Right renal pelvis (tissue), 4 donors: Measurements from ENCODE around the gene ABCC3. TPM values are rescaled to one million over a fixed set of nuclear protein-coding genes. Genes with fewer than 3 reads are reported as not detected.
"Not testable (repeated sequence)": the region's sequence is repeated elsewhere in the genome, so short reads cannot be mapped to it uniquely, and the experiment has no call there.

Experiments
- DNase-seq, 4 donors: peaks; one replicate each; pipeline ENCODE4 v3.0.0-alpha.2; 2013; ENCODE audit warnings: low read depth in 4 of 4, low spot score in 3 of 4, missing footprints in 1 of 4
- polyA plus RNA-seq, 4 donors: library from polyadenylated mRNA; unstranded; fragments of 120-200 nt; gene quantifications; one replicate each; pipeline ENCODE4 v1.2.1, GENCODE V29; 2013; ENCODE audit not compliant: insufficient read length in 4 of 4

ABCC3 gene
- polyA plus RNA-seq, 4 donors = 6.9 to 11.3 (median 9.7) TPM

GRCh38 chr17:50664788-50665458, 30.2 kb downstream of the ABCC3 start:
- DNase-seq = no peak

- no peak for DNase-seq
Measured at GRCh38 chr17:50665838-50666237, 31.2 kb downstream of the ABCC3 start.

GRCh38 chr17:50666316-50666715, 31.6 kb downstream of the ABCC3 start:
- no peak for DNase-seq

- DNase-seq = no peak
Measured at GRCh38 chr17:50667259-50668024, 32.8 kb downstream of the ABCC3 start.

- DNase-seq = no peak
Measured at GRCh38 chr17:50668025-50668837, 33.5 kb downstream of the ABCC3 start.

DNA sequence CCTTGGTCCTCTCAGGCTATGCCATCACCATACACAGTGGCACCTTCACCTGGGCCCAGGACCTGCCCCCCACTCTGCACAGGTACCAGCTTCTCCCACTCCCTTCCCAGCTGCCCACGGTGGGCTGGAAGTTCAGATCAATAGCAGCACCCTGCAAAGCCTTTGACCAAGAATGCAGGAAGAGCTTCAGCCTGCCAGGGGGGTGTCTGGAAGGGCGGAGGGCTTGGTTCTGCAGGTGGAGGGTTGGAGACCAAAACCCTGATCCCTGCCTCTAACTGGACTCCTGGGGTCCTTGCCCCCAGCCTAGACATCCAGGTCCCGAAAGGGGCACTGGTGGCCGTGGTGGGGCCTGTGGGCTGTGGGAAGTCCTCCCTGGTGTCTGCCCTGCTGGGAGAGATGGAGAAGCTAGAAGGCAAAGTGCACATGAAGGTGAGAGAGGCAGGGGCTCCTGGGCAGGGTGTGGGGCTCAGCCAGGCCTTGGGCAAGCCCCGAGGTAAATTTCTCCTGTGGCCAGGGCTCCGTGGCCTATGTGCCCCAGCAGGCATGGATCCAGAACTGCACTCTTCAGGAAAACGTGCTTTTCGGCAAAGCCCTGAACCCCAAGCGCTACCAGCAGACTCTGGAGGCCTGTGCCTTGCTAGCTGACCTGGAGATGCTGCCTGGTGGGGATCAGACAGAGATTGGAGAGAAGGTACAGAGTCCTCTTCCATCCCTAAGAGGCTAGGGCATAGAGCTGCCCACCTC, 34.3 kb downstream of the ABCC3 start:
- no peak for DNase-seq

GRCh38 chr17:50672071-50672470, 37.4 kb downstream of the ABCC3 start:
- DNase-seq = no peak

DNA sequence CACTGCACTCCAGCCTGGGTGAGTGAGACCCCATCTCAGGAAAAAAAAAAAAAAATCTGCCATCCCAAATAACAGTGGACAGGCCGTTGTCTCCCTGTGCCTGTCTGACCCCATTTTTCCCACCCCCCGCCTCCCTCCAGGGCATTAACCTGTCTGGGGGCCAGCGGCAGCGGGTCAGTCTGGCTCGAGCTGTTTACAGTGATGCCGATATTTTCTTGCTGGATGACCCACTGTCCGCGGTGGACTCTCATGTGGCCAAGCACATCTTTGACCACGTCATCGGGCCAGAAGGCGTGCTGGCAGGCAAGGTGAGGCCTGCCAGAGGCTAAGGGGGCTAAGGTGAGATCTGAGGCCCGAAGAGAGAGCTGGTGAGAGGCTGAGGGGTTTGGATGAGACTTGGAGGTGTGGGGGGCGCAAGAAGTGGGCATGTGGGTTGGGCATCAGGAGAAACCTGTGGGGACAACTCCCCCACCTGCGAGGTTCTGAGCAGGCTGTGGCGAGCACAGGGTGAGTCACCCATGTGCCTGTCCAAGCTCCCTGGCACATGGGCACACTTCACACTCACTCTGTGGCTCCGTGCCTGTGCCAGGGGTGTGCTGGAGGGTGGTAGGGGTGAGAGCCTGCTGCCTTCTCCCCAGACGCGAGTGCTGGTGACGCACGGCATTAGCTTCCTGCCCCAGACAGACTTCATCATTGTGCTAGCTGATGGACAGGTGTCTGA, 38.3 kb downstream of the ABCC3 start:
- DNase-seq = no peak

DNA sequence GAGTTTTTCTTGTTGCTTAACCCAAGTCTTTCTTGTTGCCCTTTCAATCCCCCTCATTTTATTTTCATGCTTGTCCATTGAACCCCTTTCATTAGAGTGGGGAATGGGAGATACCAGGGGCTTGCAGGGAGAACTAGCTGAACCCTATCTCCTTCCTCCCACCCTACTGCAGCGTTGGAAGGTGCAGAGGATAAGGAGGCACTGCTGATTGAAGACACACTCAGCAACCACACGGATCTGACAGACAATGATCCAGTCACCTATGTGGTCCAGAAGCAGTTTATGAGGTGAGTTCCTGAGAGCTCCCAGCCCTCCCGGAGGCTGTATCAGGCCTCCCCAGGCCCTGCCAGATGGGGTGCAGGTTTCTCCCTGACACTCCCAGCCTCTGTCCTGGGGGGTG, 40.5 kb downstream of the ABCC3 start:
- no peak for DNase-seq

DNA sequence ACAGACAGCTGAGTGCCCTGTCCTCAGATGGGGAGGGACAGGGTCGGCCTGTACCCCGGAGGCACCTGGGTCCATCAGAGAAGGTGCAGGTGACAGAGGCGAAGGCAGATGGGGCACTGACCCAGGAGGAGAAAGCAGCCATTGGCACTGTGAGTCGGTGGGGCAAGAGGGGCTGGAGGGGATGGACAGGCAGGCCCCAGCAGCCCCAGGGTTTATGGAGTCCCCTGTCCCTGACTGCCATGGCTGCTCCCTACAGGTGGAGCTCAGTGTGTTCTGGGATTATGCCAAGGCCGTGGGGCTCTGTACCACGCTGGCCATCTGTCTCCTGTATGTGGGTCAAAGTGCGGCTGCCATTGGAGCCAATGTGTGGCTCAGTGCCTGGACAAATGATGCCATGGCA, 40.9 kb downstream of the ABCC3 start:
- DNase-seq = no peak

DNA sequence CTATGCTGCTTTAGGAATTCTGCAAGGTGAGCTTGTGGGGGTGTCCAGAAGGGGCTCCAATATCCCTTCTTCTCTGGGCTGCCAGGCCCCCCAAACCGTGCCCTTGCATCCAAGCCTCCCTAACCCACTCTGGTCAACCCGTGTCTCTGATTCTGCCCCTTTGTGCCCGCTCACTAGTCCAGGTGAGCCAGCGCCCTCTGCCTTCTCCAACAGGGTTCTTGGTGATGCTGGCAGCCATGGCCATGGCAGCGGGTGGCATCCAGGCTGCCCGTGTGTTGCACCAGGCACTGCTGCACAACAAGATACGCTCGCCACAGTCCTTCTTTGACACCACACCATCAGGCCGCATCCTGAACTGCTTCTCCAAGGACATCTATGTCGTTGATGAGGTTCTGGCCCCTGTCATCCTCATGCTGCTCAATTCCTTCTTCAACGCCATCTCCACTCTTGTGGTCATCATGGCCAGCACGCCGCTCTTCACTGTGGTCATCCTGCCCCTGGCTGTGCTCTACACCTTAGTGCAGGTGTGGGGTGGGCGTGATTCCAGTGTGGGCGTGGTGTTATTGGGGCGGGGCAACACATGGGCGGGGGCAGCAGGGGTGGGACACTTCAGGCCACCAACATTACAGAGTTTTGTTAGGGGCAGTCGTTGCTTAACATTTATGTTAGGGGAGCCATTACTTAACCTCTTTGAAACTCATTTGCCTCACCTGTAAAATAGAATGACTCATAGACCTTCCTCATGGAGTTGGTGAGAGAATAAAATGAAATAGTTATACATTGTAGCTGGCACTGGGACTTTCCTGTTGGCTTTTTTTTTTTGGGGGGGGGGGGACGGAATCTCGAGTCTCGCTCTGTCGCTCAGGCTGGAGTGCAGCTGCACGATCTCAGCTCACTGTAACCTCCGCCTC, 41.6 kb downstream of the ABCC3 start:
- no peak for DNase-seq

GRCh38 chr17:50677851-50678375, 43.2 kb downstream of the ABCC3 start:
- DNase-seq = no peak

DNA sequence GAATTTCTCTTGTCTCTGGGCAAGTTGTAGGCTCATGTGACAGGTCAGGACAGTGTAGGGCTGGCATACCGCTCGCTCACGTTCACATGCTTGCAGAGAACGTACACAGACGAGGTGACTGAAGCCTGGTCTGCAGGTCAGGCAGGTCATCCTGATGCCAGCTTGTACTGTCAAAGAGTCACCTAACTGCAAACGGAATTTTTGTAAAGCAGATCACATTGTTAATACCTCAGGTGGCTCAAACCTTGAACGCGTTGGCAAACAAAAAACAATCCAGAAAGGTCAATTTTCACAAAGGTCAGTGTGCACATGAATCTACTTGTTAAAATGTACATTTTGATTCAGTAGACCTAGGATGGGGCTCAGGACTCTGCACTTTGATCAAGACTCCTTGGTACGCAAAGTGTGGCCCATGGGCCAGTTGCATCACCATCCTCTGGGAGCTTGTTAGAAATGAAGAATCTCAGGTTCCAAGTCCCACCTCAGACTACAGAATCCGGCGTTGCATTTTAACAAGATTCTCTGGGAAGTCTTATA, 44.4 kb downstream of the ABCC3 start:
- DNase-seq = no peak

DNA sequence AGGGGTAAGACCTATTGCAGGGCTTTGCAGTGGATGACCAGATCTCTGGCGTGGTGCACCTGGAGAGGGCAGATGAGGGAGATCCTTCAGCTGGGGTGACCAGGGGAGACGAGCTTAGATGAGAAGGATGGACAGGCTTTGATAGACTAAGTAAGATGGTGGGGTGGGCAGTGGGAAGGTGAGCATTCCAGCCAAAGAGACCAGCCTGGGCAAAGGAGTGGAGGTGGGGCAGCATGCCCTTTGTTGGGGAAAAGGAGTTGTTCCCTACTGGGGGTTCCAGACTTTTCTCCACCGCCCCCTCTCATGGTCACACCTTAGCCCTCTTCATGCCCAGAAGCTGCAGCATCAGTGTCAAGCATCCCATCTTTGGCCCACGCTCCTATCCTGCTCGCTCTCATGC, 45.4 kb downstream of the ABCC3 start:
- no peak for DNase-seq

DNA sequence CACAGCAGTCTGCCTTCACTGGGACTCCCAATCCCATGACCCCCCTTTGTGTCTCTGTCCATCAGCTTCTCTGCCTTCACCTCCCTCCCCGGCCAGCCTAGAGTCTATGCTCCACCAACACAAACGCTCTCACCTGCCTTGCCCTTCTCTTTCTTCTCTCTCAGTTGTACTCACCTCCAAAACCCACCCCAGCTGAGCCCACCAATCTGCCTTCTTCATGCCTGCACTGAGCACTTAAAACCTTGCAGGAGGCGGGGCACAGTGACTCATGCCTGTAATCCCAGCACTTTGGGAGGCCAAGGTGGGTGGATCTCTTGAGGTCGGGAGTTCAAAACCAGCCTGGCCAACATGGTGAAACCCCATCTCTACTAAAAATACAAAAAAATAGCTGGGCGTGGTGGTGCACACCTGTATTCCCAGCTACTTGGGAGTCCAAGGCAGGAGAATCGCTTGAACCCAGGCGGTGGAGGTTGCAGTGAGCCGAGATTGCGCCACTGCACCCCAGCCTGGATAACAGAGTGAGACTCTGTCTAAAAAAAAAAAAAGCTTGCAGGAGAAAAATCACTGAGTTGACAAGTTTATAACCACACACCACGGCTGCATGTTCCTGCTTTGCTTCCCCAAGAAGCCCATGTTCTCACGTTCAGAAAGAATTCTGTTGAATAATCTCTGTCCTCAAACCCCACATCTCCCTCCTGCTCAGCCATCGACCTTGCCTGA, 46.0 kb downstream of the ABCC3 start:
- not testable (repeated sequence) for DNase-seq

DNA sequence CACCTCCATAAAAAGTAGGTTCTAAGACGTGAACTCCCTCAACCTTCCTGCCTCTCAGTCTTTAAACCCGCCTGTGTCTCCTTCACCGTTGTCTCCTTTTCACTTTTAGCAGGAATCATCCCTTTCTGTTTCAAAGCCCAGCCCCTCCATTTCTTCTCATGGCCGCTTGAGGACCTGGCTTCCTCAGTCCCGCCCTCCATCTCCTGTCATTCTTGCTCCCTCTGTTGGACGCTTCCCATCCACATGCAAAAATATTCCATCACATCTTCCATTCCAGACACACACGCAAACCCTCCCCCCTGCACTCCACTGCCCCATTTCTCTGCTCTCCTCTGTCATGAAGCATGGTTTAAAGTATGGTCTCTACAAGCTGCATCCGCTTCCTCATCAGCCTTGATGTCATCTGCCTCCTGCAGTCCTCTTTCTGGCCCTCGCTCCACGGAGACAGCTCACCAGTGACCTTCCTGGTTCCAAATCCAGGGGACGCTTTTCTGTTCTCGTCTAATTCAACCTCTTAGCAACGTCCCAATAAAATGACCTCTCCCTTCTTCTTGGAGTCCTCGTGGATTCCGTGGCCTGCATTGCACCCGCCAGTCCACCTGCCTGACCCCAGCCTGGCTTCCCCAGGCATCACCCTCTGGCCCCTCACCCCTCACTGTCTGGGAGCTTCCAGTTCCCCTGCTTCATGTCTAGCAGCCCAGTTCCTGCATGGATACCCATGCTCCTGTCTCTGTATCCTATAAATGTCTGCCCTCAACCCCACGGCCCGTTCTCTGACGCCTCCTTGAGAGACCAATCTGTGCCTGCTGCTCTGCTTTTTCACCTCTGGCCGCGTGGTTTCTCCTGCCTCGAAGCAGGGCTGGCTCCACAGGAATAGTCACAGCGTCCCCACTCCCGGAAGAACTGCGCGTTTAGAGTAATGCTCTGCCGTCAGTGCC, 46.9 kb downstream of the ABCC3 start:
- peak in 1 of 4 donors; percentile 44 for DNase-seq

GRCh38 chr17:50682441-50682840, 47.8 kb downstream of the ABCC3 start:
- no peak for DNase-seq
